Erythroblast (primary cell): ENCODE results near the gene CORO2A.

Source experiments
- GATA1 ChIP-seq: IDR thresholded peaks from 2 replicates; pipeline ENCODE4 v1.6.1; 2011; ENCODE audit warnings: low read depth, mild to moderate bottlenecking, control low read depth, low read length, moderate library complexity
- POLR2A ChIP-seq: IDR thresholded peaks from 2 replicates; pipeline ENCODE4 v1.6.1; 2011; ENCODE audit warnings: mild to moderate bottlenecking, low read length

DNA sequence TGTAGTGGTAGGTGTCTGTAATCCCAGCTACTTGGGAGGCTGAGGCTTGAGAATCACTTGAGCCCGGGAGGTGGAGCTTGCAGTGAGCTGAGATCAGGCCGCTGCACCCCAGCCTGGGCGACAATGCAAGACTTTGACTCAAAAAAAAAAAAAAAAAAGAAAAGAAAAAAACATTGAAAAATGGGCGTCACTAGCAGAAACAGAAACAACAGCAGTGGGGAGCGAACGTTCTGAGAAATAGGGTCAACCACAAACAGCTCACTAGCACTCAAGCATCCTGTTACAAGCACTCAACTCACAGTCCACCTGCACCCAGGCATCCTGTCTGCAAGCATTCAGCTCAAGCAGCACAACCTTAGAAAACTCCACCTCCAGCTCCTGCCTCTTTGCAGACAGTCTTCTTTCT is 90.6 kb downstream of the CORO2A start:
- no peak for TF ChIP-seq POLR2A
- TF ChIP-seq GATA1, result no peak
